GM19025 (cell line): Measurements from ENCODE around the gene MXD1.
"Not testable (repeated sequence)": the region's sequence is repeated elsewhere in the genome, so short reads cannot be mapped to it uniquely, and the experiment has no call there.

Experiments
- ATAC-seq: cut with Tn5 transposase; IDR thresholded peaks from one replicate; pipeline ENCODE4 v1.9.1; 2021; ENCODE audit warnings: mild to moderate bottlenecking, low read depth, moderate library complexity; ENCODE audit not compliant: unreplicated experiment

MXD1 gene, protein sequence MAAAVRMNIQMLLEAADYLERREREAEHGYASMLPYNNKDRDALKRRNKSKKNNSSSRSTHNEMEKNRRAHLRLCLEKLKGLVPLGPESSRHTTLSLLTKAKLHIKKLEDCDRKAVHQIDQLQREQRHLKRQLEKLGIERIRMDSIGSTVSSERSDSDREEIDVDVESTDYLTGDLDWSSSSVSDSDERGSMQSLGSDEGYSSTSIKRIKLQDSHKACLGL

DNA sequence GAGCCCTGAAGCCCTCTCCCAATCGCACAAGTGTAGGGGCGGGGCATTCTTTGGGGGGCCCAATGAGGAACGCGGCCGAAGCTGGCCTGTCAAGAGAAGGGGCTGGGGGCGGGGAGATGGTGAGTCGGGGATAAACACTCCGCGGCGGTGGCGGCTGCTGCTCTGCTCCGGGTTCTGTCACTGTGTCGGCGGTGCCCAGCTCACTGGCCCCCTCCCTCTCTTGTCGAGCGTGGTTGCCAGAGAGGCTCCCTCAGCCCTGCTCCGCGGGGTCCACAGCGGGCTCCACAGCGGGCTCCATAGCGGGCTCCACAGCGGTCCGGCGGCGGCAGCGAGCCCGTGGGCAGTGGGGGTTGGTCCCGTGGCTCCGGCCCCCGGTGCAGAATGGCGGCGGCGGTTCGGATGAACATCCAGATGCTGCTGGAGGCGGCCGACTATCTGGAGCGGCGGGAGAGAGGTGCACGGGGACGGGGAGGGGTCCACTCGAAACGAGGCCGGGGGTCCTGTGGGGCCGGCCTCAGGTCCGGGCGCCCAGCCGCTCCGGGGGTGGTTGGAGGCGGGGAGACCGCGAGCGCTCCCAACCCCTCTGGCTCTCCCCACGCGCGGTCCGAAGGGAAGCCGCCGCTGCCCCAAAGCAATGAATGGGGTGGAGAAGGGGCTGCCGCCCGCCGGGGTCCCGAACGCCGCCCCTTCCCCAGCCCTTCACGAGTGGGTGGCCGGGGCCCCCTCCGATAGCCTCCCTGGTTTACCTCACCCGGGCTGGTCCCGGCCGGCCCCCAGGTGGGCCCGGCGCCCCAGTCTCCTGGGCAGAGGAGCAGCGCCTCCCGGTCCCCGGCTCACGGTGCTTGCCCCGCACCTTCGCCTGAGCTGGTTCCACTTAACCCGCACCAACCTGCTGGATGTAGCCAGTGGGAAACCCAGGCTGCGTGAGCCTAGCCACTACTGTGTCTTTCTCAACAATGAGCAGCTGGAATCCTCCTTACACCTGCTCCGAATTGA lies at the start of gene MXD1:
Gene MXD1 (plus strand): TSS at position 160 of the 996 bp plus-strand sequence. CDS start 222 bp downstream, at position 382.
- ATAC-seq, result no peak

DNA sequence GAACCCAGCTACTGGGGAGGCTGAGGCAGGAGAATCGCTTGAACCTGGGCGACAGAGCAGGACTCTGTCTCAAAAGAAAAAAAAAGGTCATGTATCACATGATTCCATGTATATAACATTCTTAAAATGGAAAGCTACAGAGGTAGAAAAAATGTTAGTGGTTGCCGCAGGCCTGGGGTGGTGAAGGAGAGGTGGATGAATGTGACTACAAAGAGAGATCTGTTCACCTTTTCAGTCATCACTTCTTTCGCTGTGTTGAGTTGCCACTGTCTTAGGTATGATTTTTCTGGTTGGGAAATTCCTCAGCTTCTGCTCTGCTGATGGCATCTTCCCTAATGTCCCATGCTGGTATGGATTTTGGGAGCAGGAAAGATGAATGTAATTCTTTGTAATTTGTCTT lies 26.5 kb upstream of the MXD1 start:
- ATAC-seq, result no peak

DNA sequence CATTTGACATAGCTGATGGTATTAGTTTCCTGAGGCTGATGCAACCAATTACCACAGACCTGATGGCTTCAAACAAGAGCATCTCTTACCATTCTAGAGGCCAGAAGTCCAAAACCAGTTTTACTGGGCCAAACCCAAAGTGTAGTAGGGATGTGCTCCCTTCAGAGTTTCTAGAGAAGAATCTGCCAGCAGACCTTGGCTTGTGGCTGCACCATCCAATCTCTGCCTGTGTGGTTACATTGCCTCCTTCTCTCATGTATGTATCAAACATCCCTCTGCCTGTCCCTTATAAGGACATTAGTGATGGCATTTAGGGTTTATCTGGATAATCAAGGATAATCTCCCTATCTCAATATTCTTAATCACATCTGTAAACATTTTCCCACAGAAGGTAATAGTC lies 25.6 kb upstream of the MXD1 start:
- ATAC-seq, result no peak

DNA sequence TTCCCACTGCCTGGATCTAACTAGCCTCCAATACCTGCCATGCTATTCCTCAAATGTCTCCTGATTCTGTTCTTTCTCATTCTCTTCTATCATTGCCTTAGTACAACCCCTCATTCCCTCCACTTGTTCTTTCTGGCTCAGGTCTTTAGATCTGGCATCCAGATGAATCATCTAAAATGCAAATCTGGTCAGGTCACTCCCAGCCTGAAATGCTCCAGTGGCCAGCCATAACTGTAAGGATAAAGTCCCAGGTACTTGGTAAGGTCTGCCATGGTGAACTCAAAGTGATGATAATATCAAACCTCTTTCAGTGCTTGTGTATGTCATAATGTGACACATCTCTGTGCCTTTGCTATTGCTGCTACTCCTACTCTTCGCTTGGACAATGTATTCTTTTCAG lies 24.0 kb upstream of the MXD1 start:
- ATAC-seq, result no peak

DNA sequence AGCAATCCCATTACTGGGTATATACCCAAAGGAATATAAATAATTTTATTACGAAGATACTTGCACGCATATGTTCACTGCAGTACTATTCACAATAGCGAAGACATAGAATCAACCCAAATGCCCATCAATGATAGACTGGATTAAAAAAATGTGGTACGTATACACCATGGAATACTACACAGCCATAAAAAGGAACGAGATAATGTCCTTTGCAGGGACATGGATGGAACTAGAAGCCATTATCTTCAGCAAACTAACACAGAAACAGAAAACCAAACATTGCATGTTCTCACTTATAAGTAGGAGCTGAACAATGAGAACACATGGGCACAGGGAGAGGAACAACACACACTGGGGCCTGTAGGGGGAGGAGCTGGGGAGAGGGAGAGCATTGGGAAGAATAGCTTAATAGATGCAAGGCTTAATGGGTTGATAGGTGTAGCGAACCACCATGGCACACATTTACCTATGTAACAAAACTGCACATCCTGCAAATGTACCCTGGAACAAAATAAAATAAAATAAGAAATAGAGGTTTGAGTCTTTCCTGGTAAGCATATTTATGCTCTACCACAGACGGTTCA lies 22.0 kb upstream of the MXD1 start:
- ATAC-seq, result not testable (repeated sequence)

DNA sequence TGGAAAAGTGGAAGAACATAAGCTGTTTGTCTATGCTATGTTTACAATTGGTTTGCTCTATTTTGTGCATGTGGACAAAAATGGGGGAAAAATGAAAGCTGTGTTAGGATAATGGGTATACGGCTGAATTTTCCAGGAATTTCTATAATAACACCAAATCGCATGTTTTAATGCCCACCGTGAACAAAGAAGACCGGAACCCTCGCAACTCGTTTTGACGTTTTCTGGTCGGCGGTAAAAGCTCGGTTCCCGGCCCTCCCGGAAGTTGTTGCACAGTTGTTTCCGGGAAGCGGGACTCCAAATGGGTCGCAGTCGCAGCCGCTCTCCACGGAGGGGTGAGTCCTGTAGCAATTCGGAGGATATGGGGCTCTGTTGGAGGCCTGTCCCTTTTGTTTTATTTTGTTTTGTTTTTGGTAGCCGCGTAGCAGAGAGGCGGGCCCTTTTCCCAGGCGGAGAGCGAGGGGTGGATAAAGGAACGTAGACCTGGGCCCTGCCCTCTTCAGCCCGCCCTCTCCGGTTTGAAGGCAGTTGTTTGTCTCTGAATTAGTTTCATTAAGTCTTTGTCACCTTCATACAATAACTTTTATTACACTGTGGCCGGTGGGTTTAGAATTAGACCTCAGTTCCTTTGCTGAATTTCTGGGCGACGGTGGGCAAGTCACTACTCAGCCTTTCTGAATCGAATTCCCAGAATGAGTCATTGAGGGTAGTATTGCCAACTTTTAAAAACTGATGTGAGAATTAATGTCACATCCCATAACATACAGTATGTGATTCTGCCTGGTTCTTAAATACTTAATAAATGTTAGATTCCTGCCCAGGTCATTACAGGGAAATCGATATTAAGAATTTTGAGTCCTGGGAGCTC lies 21.0 kb upstream of the MXD1 start, which contains the start of gene SNRNP27:
Gene SNRNP27 (plus strand): TSS at position 273 of the 868 bp plus-strand sequence. CDS start 29 bp downstream, at position 302.
- peak; percentile 58 for ATAC-seq

DNA sequence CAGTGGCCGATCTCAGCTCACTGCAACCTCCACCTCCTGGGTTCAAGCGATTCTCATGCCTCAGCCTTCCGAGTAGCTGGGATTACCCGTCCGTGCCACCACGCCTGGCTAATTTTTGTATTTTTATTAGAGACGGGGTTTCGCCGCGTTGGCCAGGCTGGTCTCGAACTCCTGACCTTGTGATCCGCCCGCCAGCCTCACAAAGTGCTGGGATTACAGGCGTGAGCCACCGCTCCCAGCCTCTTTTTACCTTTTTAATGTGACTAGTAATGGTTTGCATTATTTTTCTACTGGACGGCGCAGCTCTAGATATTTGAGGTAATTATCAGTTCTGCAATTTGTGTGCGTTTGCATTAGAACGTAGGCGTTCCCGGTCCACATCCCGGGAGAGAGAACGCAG lies 20.2 kb upstream of the MXD1 start:
- not testable (repeated sequence) for ATAC-seq

DNA sequence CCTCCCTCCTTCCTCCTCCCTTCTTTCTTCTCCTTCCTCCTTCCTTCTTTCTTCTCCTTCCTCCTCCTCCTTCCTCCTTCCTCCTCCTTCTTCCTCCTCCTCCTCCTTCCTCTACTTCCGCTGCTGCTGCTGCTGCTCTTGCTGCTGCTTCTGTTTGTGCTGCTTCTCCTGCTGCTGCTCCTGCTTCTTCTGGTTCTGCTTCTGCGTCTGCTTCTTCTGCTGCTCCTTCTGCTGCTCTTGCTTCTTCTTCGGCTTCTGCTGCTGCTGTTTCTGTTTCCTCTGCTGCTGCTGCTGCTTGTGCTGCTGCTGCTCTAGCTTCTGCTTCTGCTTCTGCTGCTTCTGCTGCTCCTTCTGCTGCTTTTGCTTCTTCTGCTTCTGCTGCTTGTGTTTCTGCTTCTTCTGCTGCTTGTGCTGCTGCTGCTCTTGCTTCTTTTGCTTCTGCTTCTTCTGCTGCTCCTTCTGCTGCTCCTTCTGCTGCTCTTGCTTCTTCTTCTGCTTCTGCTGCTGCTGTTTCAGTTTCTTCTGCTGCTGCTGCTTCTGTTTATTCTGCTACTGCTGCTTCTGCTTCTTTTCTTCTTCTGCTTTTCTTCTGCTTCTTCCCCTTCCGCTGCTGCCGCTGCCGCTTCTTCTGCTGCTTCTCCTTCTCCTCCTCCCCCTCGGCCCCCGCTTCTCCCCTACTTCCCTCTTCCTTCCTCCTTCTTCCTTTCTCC lies 12.5 kb upstream of the MXD1 start:
- no peak for ATAC-seq

DNA sequence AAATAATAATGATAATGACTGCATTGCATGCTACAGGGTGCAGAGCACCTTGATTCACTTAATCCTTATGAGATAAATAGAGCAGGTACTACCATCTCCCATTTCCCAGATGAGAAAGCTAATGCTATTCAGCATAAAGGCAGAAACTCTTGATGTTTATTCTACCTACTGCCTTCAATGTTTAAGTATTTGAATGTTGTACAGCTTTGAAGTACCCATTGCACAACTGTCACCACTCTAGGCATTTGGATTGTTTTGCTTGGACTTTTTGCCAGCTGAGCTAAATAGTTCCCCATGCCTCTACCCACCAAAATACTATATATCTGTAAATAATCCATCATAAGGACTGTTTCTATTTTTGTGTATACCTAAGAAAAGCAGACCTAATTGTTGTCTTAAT lies 7.7 kb upstream of the MXD1 start:
- no peak for ATAC-seq

DNA sequence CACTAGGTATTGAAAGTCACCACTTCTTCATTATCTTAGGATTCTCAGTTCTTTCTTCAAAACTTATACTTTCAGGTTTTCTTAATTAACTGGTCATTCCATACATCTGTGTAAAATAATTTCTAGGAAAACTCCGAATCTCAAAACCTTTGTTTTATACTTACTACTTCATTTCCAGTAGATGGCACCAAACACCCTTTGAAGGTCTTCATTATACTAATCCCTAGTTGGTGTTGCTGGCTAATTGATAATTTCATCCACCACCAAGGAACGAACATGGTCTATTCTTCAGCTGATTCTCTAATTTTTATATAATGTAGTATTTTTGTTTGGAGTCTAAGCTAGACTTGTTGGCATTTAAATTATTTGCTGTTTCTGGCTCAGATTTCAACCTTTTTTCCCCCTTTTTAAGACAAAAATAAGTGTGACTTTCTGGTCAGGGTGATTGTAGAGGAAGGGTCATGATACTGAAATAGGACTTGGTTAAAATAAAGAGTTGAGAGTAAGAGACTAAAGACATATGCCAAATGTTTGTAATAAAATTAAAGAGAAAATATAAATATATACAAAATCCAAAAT lies 2.8 kb upstream of the MXD1 start:
- ATAC-seq, result no peak

DNA sequence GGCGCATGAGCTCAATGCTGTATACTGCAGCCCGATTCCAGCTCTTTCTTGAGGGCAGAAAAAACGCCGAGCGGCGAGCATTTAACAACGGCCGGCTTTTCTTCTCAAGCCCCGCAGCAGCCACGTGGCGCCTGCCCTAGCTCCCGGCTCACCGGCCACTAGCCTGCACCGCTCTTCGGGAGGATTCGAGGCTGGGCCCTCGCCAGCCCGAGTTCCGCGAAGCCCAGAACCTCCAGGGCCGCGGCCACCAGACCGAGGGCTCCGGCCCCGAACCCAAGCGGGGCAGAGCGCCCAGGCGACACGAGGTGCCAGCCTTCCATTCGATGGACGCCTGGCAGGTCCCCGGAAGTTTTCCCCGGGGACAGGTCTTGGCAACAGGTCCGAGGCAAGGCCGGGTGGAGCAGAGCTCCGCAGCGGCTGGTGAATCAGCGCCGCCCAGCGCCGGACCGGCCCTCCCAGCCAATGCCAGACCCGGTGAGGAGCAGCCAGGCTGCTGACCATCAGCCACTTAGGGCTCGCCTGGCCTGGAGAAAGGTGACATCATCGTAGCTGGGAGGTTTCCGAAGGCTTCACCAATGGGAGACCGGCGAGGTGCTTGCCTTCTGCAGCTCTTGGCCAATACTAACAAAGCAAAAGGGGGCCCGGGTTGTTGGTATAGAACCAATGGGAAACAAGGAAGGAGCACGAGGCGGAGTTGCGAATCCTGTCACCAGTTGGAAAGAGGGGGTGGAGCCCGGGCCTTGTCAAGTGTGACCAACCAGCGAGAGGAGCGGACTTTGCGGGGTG lies 552 bp upstream of the MXD1 start:
- peak; percentile 88 for ATAC-seq

DNA sequence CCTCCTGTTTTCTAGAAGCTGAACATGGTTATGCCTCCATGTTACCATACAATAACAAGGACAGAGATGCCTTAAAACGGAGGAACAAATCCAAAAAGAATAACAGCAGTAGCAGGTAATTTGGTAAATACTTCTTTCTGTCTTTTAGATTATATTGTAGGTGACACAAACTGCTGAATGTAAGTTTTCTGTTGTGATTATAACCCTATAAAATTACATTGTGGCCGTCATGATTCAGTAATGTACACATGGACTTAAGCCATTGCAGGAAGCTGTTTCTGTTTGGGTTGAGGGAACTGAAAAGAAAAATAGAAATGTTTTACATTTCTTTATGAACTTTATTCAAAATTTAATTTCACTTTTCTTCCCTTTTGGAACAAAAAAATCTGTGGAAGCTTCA lies 1.2 kb downstream of the MXD1 start:
- ATAC-seq, result no peak

DNA sequence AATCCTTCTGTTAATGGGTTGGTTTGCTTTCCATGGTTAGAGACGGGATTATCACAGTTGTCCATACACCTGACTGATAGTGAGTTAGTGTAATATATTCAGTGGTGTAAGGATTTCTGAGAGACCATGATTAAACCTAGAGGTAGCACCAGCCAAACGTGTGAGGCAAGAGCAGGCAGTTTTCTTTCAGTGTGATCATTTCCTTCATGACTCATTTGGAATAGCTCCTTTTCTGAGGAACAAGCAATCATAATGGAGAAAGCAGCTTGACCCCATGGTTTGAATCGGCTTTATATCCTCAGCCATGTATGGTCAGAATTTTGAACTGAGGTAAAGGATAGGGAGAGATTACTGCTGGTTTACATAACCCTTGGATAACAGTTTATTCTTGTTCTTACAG lies 2.9 kb downstream of the MXD1 start:
- ATAC-seq, result no peak

DNA sequence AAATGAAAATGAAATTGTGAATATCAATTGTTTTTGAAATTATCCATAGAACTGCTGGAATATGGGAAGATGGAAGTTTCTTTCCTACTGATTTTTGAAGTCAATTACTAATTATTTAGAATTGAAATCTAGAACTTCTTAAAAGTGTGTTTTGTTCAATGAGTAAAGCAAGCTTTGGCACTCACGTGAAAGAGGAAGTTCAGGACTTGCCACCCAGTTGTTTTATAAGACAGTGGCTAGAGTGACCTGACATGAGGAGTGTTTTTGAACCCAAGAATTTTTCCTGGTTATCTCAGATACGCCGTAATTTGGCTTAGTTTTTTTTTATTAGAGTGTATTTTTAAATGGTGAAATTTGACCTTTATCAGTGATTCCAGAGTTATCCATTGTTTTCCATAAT lies 3.5 kb downstream of the MXD1 start:
- ATAC-seq, result no peak

DNA sequence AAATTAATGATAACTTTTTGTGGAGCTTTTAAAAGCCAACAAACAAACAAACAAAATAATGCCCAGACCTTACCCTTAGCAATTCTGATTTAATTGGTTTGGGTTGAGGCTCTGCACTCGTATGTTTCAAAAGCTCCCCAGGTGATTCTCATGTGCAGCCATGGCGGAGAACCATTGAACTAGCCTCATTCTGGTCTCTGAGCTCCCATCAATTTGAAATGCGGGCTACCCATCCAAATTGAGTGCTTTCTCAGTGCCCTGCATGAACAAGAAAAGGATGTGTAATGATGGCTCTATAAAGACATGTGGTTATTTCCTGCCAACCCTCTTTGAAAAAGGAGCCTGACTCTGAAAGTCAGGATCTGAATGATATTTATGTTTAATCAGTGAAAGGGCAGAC lies 8.2 kb downstream of the MXD1 start:
- no peak for ATAC-seq

DNA sequence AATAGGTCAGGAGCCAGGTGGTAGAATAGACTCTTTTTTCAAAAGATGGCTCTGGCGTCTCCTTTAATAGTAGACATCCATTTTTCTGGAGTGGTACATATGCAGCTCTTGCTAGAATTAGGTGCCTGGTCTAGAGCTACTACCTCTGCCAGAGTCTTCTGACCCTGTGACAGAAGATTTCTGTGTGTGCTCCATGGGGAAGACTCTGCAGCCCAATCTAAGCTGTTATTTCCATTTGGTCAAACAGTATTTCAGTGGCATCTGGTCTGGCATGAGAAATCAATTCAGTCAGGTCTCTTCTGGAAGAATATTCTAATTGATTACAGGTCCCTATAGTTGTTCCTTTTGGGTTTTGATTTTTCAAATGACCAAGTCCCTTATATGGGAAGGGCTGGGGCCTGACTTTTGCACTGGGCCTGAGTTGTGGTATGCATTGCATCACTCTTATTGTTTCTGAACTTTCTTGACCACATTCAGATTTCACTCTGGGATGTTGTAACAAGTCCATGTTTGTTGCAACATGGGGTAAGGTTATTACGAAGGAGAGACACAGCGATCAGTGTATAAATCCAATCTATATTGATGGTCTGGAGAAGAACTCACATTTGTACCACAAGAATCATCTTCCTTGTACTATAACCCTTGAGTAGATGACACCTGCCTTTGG lies 12.1 kb downstream of the MXD1 start:
- ATAC-seq, result no peak

DNA sequence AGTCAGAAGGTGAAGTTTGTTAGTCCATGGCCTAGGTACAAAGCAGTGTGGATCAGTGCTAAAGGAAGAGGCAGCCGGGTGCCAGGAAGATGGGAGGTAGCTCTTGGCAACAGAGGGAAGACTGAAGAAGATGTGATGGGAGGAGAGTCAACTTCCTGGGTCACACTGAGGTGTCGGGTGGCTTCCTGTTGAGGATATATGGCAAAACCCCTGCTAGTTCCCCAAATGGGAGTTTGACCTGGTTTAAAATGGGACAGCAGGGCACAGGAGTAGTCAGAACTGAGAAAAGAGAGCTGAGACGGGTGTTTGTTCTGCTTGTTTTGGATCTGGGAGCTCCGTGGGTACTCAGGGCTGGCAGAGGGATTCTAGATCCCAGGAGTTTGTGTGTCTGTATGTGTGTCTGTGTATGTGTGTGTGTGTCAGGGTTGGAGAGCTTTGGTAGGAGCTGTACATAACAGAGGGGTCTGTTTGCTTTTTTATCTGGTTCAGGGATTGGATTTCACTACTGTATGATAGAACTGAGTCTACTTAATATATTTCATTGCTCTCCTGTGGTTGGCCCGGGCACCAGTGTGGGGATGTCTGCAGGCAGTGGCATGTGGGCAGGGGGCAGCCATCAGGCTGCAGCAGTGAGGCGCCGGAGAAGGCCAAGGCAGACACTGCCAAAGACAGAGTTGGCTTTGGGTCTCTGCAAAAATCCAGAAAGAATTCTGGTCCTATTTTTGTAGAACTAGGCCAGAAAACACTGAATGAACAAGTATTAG lies 17.1 kb downstream of the MXD1 start:
- ATAC-seq, result no peak
